D341Med (cell line): ENCODE results near the gene TNS3.

ENCODE experiments used
- DNase-seq: peaks from one replicate; pipeline ENCODE4 v3.0.0; 2012; ENCODE audit warnings: low spot score

The TNS3 gene

GRCh38 chr7:47303695-47304453 lies 278.0 kb downstream of the TNS3 start:
- DNase-seq, result no peak

GRCh38 chr7:47303014-47303694 lies 278.8 kb downstream of the TNS3 start:
- DNase-seq, result no peak

GRCh38 chr7:47302560-47302959 lies 279.4 kb downstream of the TNS3 start:
- DNase-seq, result no peak

- no peak for DNase-seq
Measured at GRCh38 chr7:47301657-47302295, 280.1 kb downstream of the TNS3 start.

GRCh38 chr7:47301105-47301477 lies 280.8 kb downstream of the TNS3 start:
- no peak for DNase-seq

GRCh38 chr7:47300472-47301104 lies 281.3 kb downstream of the TNS3 start:
- no peak for DNase-seq

- DNase-seq, result no peak
Measured at GRCh38 chr7:47299496-47299895, 282.4 kb downstream of the TNS3 start.

DNA sequence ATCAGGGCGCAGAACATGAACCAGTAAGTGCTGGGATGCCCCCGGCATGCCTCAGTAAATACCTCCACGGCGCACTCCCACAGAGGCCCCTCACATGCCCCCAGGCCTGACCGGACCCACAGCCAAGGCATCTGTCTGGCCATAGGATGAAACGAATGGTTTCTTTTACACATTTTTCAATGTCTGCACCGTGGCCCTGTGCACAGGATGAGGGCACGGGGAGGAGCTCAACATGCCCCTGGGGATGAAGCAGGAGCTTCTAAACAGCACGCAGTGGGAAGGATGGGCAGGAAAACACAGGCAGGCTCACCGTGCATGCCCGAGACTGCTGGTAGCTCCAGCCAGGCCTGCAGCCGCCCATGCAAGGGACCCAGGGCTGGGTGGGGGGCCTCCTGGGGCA lies 283.3 kb downstream of the TNS3 start:
- DNase-seq, result no peak

- no peak for DNase-seq
Measured at GRCh38 chr7:47297120-47297519, 284.8 kb downstream of the TNS3 start.

GRCh38 chr7:47295606-47296005 lies 286.3 kb downstream of the TNS3 start:
- no peak for DNase-seq

DNA sequence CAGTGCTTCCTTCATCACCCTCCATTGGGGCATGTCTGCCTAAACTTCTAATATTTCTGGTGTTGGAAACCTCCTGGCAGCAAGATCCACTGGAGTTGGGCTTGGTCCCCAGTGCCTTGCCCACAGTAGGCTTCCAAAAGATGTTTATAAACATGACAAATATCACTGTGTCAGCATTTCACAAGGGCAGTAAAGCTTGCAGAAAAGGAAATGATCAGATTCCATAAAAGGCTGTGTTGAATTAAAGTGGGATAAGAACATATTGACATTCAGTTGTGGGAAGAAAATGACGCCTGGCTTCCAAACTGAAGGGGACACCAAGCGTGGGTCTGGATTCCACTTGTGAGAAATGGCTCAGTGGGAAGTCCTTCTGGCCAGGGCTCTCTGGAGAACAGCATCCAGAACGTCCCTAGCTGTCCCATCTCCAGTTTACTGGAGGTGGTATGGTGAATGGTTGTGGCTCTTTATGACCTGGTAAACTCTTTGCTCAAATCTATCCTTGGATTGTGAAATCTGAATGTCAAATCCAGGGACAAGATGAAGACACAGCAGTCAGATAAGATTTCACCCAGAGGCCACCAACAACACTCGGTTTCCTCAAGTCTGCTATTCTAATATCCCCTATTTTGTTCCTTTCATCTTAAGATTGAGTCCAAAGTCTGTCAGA lies 287.2 kb downstream of the TNS3 start:
- no peak for DNase-seq

DNA sequence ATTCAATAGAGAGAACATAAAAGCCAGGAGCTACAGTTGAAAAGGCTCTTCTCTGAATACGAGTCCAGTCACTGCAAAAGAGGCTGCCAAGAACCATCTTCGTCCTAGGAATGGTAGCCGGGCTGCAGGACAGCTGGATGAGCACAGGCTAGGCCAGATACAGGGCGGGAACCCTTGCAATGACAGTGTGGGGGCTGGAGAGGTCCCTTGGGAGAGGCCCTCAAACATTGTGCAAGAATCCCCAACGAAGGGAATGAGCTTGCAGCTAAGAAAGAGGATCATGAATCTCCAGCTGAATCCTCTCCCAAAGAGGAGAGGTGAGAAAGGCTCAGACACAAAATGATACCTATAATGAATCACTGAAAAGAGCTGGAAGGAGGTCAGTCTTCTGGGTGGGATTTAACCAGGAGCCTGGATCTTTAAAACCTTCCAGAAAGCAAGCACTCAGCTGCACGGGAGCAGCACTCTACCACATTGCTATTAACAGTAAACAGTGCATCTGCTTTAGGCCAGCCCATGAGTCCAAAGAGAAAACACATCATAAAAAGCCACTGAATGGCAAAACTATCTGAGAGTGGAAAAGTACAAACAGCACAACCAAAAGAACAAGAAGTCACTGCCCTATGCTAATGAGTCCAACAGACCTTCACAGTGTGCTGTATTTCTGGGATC lies 287.9 kb downstream of the TNS3 start:
- DNase-seq, result no peak

DNA sequence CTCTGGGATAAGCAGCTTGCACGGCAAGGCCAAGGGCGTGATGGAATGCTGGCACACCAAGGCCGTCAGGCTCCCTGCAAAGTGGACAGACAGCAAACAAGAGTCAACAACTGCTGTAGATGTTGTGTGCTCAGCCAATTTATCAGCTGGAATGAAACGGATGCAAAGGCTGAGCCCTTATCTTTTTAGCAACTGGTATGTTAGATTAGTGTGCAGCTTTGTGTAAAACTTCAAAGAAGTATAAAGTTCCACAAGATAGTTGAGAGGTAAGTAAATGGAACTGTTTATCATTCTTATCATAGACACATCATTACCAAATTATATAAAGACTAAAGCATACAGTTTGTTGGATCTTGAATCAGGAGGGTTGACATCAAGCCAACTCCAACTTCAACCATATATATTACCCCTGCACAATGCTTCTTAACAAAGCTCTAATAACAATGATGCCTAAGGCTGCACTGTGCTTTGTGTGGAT lies 289.0 kb downstream of the TNS3 start:
- DNase-seq, result no peak

DNA sequence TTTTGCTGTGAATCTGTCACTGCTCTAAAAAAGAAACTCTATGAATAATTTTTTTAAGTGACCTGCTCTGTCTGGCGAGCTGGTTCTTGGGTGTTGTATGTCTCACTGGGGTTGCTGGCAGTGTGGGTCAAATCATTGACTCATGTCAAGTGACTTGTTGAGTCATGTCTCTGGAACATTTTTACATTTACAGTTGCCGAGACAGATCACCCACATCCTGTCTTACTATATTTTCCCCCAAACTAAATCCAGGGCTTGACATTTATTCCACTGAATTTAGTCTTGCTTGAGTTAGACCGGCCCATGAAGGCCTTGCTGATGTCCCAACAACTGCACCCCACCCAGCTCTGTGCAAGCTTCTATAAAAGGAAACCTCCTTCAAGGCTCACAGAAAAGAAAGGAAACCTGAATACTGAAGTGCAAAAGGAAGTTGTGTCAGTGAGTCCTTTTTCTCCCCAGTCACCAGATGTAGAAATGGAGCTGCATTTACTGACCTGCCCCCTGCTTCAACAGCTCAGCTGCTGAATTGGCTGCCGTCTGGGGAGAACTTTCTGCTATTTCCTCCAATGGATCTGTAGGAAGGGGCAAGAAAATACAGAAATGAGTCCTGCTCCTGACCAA lies 290.3 kb downstream of the TNS3 start:
- no peak for DNase-seq

DNA sequence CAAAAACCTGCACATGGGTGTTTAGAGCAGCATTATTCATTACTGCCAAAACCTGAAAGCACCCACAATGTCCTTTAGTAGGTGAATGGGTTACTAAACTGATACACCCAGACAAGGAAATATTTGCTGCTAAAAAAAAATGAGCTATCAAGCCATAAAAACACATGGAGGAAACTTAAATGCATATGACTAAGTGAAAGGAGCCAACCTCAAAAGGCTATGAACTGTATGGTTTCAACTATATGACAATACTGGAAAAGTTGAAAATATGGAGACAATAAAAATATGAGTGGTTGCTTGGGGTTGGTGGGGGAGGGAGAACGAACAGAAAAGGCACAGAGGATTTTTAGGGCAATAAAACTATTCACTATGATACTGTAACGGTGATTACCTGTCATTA lies 291.0 kb downstream of the TNS3 start:
- DNase-seq, result no peak

DNA sequence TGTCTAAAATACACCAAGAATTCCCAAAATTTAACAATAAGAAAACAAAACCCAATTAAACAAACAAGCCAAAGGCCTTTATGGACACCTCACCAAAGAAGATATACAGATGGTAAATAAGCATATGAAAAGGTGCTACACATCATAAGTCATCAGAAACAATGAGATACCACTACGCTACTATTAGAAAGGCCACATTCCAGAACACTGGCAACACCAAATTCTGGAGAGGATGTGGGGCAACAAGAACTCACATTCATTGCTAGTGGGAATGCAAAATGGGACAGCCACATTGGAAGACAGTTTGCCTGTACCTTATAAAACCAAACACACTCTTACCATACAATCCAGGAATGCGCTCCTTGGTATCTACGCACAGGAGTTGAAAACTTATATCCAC lies 291.4 kb downstream of the TNS3 start:
- DNase-seq, result no peak

DNA sequence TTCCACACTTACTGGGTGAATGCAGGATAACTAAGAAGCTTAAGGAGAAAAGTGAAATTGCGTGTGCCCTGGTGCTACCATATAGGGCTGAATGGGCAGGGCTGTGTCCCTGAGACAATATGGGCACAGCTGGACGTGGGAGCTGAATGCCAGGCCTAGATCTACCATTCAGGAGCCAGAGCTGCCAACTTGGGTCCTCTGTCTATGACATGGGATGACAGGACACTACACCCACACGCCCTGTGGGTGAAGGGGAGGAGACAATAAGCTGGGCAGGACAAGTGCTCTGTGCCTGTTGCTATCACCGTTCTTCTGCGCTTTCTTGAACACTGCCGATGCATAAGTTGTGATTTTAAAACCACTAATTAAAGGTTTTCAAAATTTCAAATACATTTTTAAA lies 293.9 kb downstream of the TNS3 start:
- no peak for DNase-seq

DNA sequence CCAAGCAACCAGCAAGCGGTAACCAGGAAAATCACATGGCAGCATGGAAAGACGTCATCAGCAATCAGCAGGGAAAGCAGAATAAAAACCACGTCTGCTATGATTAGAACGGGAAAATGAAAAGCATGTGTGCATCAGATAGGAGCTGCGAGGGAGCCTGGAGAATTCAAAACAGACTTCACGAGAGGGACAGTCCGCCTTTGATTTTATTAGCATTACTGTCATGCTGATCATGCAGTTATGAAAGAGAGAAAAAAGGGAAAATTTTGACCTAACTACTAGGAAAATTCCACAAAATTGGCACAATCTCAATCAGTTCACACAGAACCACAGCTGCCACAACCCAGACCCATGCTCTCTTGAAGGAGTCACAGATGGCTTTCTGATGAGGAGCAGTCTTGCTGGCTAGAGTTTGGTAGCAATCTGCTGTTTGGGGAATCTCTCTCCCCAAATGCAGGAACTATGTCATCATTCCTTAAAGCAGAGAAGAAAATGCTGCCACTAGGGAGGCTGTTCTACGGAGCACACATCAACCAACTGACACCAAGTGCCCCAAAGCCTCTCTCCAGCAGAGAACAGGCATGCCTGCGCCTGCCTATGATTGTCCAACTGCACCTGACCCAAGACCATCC lies 295.9 kb downstream of the TNS3 start:
- DNase-seq, result no peak

GRCh38 chr7:47284691-47285635 lies 296.9 kb downstream of the TNS3 start:
- no peak for DNase-seq
